ENCODE measurements around the gene MAP3K3. TPM values are rescaled to one million over a fixed set of nuclear protein-coding genes. Genes with fewer than 3 reads are reported as not detected.

MAP3K3 gene
- 32.3 and 33.9 TPM in 2 replicates for total RNA-seq

DNA sequence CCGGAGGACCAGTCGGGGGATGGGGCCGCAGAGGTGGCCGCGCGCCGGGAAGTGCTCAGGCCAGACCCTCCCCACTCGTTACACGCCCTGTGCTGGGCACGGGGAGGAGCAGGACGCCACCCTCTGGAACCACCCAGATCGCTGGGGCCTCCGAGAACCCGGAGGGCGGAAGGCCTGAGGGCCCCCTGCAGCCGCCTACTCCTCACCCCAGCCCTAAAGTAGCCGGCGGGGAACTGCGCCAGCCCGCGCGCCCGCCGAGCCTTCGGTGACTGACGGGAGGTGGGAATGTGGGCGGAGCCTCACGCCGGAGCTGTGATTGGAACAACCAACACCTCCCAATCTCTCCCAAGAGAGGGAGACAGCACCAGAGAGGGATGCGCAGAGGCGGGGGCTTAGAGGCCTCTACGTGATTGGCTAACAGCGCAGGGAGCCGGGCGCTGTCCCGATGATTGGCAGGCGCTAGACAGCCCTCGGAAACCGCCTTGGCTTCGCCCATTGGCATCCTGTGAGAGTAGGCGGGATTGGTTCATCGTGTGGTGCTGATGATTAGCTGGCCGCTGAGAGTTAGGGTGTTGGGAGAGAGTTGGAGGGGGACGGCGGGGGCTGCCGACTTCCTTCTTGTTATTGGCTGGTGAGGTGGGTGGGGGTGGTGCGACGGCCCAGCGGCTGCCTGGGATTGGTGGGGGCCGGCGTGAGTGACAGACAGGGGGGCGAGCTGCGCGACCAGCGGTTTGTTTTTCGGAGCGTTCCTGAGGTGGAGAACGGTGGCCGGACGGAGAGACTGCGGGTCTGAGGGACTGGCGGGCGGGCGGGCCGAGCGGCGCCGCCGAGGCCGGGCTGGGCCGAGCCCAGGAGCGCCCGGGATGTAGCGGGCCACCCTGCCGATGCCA lies at the start of gene MAP3K3:
MAP3K3 (plus strand) TSS at position 734 of the 890 bp plus-strand sequence. CDS start 343 bp downstream, outside the sequence.

DNA sequence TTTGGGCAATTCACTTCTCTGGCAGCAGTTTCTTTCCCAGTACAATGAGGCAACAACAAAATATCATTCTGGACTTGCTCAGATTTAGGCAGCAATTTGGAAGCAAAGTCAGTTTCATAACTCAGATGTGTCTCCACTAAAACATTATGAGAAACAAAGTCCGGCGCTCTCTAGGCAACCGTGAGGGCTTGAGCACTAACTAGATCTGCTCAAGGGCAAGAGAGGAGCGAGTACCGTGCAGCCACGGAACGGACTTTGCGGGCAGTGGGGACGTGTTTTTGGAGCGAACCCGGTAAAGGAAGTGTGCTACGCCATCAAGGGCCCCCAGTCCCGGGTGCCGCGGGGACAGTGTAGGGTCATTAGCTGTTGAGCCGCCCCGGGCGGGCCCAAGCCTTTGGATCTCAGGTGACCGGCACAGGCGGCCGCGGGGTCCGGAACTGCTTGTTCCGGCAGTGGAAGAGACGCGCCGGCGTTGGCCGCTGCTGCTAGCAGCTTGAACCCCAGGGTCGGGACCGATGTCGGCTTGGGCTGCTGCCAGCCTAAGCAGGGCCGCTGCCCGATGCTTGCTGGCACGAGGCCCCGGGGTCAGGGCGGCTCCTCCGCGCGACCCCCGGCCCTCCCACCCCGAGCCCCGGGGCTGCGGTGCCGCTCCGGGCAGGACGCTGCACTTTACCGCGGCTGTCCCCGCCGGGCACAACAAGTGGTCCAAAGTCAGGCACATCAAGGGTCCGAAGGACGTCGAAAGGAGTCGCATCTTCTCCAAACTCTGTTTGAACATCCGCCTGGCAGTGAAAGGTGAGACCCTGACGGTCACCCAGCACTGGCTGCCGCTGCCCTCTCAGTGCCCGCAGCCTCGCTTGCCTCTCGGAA lies 21.4 kb upstream of the MAP3K3 start, which contains the start of gene TACO1:
TACO1 (plus strand) TSS at position 327 of the 870 bp plus-strand sequence; CDS start at position 516, 189 bp downstream.

DNA sequence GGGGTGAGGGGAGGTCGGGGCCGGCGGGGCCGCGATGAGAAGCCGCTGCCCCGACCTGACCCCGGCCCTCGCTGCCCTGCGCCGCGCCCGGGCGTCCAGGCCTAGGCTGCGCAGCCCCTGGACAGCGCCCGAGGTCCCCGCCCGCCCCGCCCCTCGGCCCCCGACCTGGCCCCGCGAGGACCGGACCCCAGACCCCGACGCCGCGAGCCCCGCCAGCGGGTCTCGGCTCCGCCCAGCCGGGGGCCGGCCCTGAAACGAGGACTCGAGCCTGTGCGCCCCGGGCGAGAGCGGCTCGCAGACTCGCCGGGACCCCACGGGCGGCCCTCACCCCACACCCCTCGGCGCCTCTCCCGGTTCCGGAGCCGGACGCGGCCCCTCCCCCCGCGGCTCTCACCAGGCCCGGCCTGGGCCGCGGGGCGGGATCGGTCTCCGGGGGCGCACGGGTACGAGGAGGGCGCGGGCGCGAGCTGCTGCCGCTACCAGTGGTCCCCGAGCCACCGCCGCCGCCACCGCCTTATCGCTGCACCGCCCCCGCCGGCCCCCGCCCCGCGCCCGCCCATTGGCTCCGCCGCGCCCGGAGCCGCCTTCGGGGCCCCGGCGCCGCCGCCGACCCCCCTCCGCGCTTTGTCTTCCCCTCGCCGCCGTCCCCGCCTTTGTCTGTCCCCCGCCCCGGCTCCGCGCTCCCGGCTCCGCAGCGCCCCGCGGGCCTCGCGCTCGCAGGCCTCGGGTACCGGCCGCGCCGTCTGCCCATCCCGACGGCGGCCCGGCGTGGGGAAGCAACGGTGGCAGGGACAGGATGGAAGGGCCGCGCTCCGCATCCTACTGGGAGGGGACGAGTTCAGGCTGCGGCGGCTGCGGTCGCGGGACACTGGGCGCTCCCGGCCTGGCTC lies 77.7 kb downstream of the MAP3K3 start, which contains the start of gene LIMD2:
LIMD2 (minus strand) TSS at position 488 of the 890 bp plus-strand sequence. CDS start 827 bp downstream, outside the sequence.

DNA sequence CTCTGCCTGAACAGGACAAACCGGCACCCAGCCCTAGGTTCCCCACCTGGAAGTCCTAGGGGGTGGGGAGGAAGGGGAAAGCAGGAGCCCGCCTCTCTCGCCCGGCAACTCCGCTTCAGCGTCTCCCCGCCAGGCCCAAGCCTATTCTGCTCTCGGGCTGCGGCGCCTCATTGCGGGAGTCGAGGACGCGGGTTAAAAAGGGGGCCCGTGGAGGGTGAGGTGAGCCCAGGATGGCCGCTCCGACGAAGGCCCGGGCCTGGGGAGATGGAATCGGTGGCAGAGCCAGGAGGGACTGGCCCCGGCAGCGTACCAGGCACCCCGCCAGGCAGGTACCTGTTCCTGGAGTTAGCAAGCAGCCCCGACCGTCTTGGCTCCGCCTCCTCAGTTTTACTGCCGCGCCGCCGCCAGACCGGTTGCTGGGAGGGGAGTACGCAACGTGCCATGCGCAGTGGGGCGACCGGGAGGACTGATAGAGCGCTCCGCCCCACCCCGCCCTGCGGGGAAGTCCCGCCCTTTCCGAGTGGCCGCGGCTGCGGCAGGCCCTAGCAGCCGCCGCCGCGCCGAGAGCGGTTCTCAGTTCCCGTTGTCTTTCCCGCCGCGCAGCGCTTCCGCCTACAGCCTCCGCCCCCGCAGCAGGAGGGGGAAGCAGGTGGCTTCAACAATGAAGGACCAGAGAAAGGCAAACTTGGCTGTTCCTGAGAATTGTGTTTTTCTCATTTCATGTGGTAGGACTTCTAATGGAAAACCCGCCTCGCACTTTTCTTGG lies 119.4 kb downstream of the MAP3K3 start, which contains the start of gene STRADA:
STRADA (minus strand) TSS at position 392 of the 766 bp plus-strand sequence. CDS start 13,430 bp downstream, outside the sequence.

Small RNA genes within 50 kb of the gene (small RNA-seq; reads per million reads assigned to genes)
- gene RNU6-288P: not detected

Other genes with a start within 250 kb of the MAP3K3 start
- gene CYB561, start 176.1 kb upstream of the MAP3K3 start, total RNA-seq: 16.2 and 17.0 TPM in 2 replicates
- gene ACE, start 145.4 kb upstream of the MAP3K3 start, total RNA-seq: 0.91 and 0.97 TPM in 2 replicates
- gene KCNH6, start 99.1 kb upstream of the MAP3K3 start, total RNA-seq: not detected in 2 replicates
- gene DCAF7, start 71.9 kb upstream of the MAP3K3 start, total RNA-seq: 25.7 and 28.6 TPM in 2 replicates
- 16.9 and 19.1 TPM in 2 replicates for gene TACO1, start 21.5 kb upstream of the MAP3K3 start, total RNA-seq
- gene LIMD2, start 77.7 kb downstream of the MAP3K3 start, total RNA-seq: 2.2 and 2.7 TPM in 2 replicates
- 31.2 and 37.6 TPM in 2 replicates for gene STRADA, start 119.4 kb downstream of the MAP3K3 start, total RNA-seq
- gene CCDC47, start 151.2 kb downstream of the MAP3K3 start, total RNA-seq: 68.4 and 72.0 TPM in 2 replicates
- 79.3 and 89.4 TPM in 2 replicates for gene DDX42, start 151.8 kb downstream of the MAP3K3 start, total RNA-seq
- 69.6 and 74.1 TPM in 2 replicates for gene PSMC5, start 205.0 kb downstream of the MAP3K3 start, total RNA-seq
- gene FTSJ3, start 205.2 kb downstream of the MAP3K3 start, total RNA-seq: 41.1 and 46.3 TPM in 2 replicates
- gene SMARCD2, start 220.3 kb downstream of the MAP3K3 start, total RNA-seq: 65.2 and 77.0 TPM in 2 replicates